Keratinocyte (primary cell): ENCODE measurements around the gene OR11G2.

Experiments used
- CTCF ChIP-seq, 3 experiments: IDR thresholded peaks in 1 of 3; conservative IDR thresholded peaks in 1 of 3; optimal IDR thresholded peaks in 1 of 3; 2 replicates in 2 of 3; 3 replicates in 1 of 3; pipeline versions ENCODE3 to v1.5.1; 2011; ENCODE audit warnings: low read length in 3 of 3, mild to moderate bottlenecking in 3 of 3, moderate library complexity in 2 of 3, control low read depth in 1 of 3, inconsistent platforms in 1 of 3; ENCODE audit not compliant: insufficient read depth in 2 of 3; ENCODE audit errors: extremely low read depth in 1 of 3
- EZH2 ChIP-seq: IDR thresholded peaks from one replicate; pipeline ENCODE4 v1.6.1; 2012; ENCODE audit warnings: inconsistent platforms, mild to moderate bottlenecking, low read length, moderate library complexity

GRCh38 chr14:20219033-20219432, 28.3 kb downstream of the OR11G2 start:
- no peak for TF ChIP-seq CTCF (optimal IDR thresholded peaks at IDR 0.05 in 1 of 3, IDR thresholded peaks at IDR 0.05 in 1 of 3, conservative IDR thresholded peaks at IDR 0.05 in 1 of 3; ENCODE audit: extremely low read depth in 1 of 3, insufficient read depth in 2 of 3, low read length in 3 of 3)
- TF ChIP-seq EZH2: no peak
